Esophagus muscularis mucosa (tissue), 3 donors: ENCODE measurements around the gene DCDC2.

Experiments used
- CTCF ChIP-seq, 3 experiments: fragments of 200-600 bp in 2 of 3; fragments of 450-650 bp in 1 of 3; sonication (generic) in 2 of 3; IDR thresholded peaks; one replicate each; pipeline ENCODE4 v1.5.1; 2017 to 2019; ENCODE audit warnings: antibody characterized with exemption in 3 of 3, mild to moderate bottlenecking in 2 of 3, moderate library complexity in 1 of 3
- POLR2A ChIP-seq: fragments of 450-650 bp; IDR thresholded peaks from one replicate; pipeline ENCODE4 v1.6.1; 2017; ENCODE audit warnings: antibody characterized with exemption, moderate library complexity, mild to moderate bottlenecking, low read depth
- POLR2AphosphoS5 ChIP-seq, 2 donors: sonication (generic); formaldehyde crosslinking; IDR thresholded peaks; one replicate each; pipeline ENCODE4 v1.6.1; 2017; ENCODE audit warnings: antibody characterized with exemption in 2 of 2

- TF ChIP-seq CTCF (IDR thresholded peaks at IDR 0.05) (no peak), POLR2A (no peak), POLR2AphosphoS5 (IDR thresholded peaks at IDR 0.05) (no peak)
Observed at GRCh38 chr6:24148684-24149083, 209.2 kb downstream of the DCDC2 start.
